Psoas muscle (tissue), 8 donors: ENCODE data around the gene PNMA6A. TPM values are rescaled to one million over a fixed set of nuclear protein-coding genes. Genes with fewer than 3 reads are reported as not detected.
"Not testable (repeated sequence)": the region's sequence is repeated elsewhere in the genome, so short reads cannot be mapped to it uniquely, and the experiment has no call there.

Source experiments
- ATAC-seq, 4 donors: fragments of 200-7000 bp; cut with Tn5 transposase; one replicate each; pipeline ENCODE4 v1.9.1; 2020; ENCODE audit warnings: moderate library complexity in 3 of 4, mild to moderate bottlenecking in 2 of 4
- DNase-seq, 2 donors: peaks; one replicate each; pipeline ENCODE4 v3.0.0-alpha.2; 2020
- H3K27ac ChIP-seq: fragments of 200-600 bp; one replicate; pipeline ENCODE4 v1.8.0; 2022
- H3K27me3 ChIP-seq, 3 donors: fragments of 200-600 bp in 1 of 3; one replicate each; pipeline versions ENCODE4 v1.6.1 to v1.8.0; 2013 to 2022; ENCODE audit warnings: low read length in 2 of 3, mild to moderate bottlenecking in 2 of 3, moderate library complexity in 1 of 3; ENCODE audit not compliant: insufficient read depth in 3 of 3
- H3K36me3 ChIP-seq, 2 donors: fragments of 200-600 bp in 1 of 2; one replicate each; pipeline versions ENCODE4 v1.6.1 to v1.8.0; 2013 to 2022; ENCODE audit warnings: low read depth in 1 of 2, mild to moderate bottlenecking in 1 of 2, moderate library complexity in 1 of 2; ENCODE audit not compliant: insufficient read depth in 1 of 2
- H3K4me1 ChIP-seq: fragments of 200-600 bp; one replicate; pipeline ENCODE4 v1.8.0; 2022
- H3K4me3 ChIP-seq: fragments of 200-600 bp; one replicate; pipeline ENCODE4 v1.8.0; 2022; ENCODE audit warnings: mild to moderate bottlenecking
- H3K9me3 ChIP-seq: fragments of 200-600 bp; one replicate; pipeline ENCODE4 v1.8.0; 2022
- WGBS, 3 donors: extraction: QIAGEN DNeasy Blood & Tissue Kit; methylation state at CpG; one replicate each; pipeline versions ENCODE4 v1.1.6 to v1.1.7; 2013; 5-methylcytosine and 5-hydroxymethylcytosine counted together
- intact Hi-C, 2 donors: fragments of 100-400 bp; cut with DNase I; formaldehyde crosslinking; loops; one replicate each; pipeline versions ENCODE4 v1.11.0 to v1.14.2; 2022
- polyA plus RNA-seq, 3 donors: library from polyadenylated mRNA; stranded (reverse); fragments of 200-250 nt; gene quantifications; one replicate each; pipeline ENCODE4 v1.2.3, GENCODE V29; 2013
- total RNA-seq, 4 donors: library from RNA; stranded (reverse); fragmentation: NEBNext Ultra II Directional in 2 of 4; extraction: Animal tissue kit (Norgen Biotek cat#: 25700) in 2 of 4; gene quantifications; one replicate each; pipeline versions ENCODE4 v1.2.1 to v1.2.4, GENCODE V29; 2021 to 2023
- donor health status: healthy with polysubstance abuse.
- donor health status: DM: no; HTN: no; CAD: no; lungs with moderate emphysema.
- donor health status: Bipolar disorder and iron deficiency.
- donor health status: healthy.
- donor health status: DM: yes; HTN: yes; CAD: no.
- donor health status: DM: no; HTN: no; CAD: no.
- donor health status: DM: no; HTN: no; CAD: no.
- donor health status: DM: yes; HTN: yes; CAD: no.

The PNMA6A gene
- total and polyA plus RNA-seq, 7 donors, result 0.09 to 1.3 (median 0.20) TPM

DNA sequence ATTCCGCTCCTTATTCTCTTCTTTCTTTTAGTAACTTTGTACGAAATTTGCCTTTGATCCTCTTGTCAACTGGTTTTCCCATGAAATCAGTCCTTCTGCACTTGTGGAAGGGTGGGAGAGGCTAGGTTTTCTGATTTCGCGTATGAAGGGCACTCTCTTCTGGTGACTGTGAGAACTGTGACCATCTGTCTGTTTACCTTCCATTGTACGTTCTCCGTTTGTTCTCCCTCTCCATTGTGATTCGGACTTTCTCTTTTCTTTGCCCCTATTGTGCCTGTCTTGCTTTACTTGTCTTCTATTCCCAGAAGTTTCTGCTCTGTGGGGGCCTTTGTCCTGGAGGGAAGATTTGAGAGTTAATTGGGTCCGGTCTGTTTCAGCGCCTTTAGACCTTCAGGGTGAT is 41.6 kb downstream of the PNMA6A start:
- H3K36me3 ChIP-seq, H3K27ac ChIP-seq, ATAC-seq, intact Hi-C loops, DNase-seq, H3K4me3 ChIP-seq, H3K4me1 ChIP-seq, H3K27me3 ChIP-seq, H3K9me3 ChIP-seq: not testable (repeated sequence)
- no CpG with 5 or more reads among the region's 9 CpGs for WGBS, 3 donors

DNA sequence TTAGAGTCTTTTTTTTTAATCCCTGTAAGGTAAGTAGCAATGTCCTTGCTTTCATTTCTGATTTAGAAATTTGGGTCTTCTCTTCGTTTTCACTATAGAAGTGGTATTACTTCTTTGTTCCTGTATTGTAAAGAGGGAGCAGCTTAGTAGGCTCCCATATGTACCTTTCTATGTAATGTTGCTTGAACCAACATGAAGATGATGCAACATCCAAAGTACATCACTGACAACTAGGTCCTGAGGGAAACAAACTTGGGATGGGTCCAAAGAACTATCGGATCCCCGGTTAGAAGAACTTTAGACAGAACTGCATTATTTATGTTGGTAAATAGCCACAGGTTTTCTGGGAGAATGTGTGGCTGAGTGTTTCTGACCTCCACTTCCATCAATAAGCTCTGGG is 45.5 kb downstream of the PNMA6A start:
- DNase-seq, H3K4me3 ChIP-seq, H3K9me3 ChIP-seq, H3K36me3 ChIP-seq, ATAC-seq, H3K27ac ChIP-seq, intact Hi-C loops, H3K4me1 ChIP-seq, H3K27me3 ChIP-seq: not testable (repeated sequence)
- WGBS, 3 donors, result no CpG with 5 or more reads among the region's 3 CpGs

DNA sequence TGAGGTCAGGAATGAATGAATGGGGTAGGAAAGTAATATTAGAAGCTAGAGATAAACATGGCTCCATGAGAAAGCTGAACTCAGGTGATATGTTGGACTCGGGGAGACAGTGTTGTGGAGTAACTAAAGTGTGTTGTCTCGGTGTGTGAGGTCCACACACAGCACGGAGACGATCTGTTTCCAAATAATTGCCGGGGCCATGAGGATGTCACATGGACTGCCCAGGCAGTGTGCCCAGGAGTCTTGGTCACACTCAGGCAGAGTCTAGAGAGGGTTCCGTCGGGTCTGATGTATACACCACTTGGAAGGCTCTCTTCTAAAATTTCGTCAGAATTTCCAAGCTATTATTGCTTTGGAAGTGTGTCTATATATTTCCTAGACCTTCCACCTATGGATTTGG is 48.0 kb downstream of the PNMA6A start:
- H3K4me1 ChIP-seq, H3K4me3 ChIP-seq, H3K27ac ChIP-seq, intact Hi-C loops, H3K9me3 ChIP-seq, H3K36me3 ChIP-seq, DNase-seq, H3K27me3 ChIP-seq, ATAC-seq: not testable (repeated sequence)
- no CpG with 5 or more reads among the region's 8 CpGs for WGBS, 3 donors

DNA sequence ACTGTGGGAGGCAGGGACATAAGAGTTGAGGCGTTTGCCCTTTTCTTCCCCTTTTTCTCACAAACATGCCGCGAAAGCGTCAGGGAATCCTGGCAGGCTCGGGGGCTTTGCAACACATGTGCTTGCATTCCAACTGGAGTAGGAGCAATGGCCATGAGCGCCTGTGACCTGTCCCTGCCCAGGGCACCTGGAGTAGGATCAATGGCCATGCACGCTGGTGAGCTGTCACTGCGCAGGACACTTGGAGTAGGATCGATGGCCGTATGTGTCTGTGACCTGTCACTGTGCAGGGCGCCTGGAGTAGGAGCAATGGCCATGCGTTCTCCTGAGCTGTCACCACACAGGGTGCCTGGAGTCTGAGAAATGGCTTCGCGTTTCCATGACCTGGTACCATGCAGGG is 51.2 kb downstream of the PNMA6A start:
- ATAC-seq, DNase-seq, intact Hi-C loops: not testable (repeated sequence)

More for the DNA sequence above, 51.2 kb downstream of the PNMA6A start:
- H3K9me3 ChIP-seq, H3K27ac ChIP-seq, H3K36me3 ChIP-seq, H3K4me1 ChIP-seq, H3K27me3 ChIP-seq, H3K4me3 ChIP-seq: not testable (repeated sequence)
- WGBS, 3 donors, result 43 to 82% methylated on average over 1 to 9 of the region's 14 CpGs; no CpG with 5 or more reads in 1 of the 3 donors

Other genes starting within 250 kb of the PNMA6A start
- 10 to 100 TPM in 3 of 4 donors, 1 to 10 TPM in 1; 9.2 to 15.0 (median 12.4) TPM for gene CETN2, start 241.7 kb upstream of the PNMA6A start, total RNA-seq
- gene CETN2, start 241.7 kb upstream of the PNMA6A start, polyA plus RNA-seq, result 10 to 100 TPM; 15.4 to 29.8 (median 16.2) TPM
- gene NSDHL, start 241.4 kb upstream of the PNMA6A start, total RNA-seq, result 1 to 10 TPM; 5.3 to 9.3 (median 7.5) TPM
- 10 to 100 TPM in 2 of 3 donors, 1 to 10 TPM in 1; 8.1 to 18.7 (median 11.5) TPM for gene NSDHL, start 241.4 kb upstream of the PNMA6A start, polyA plus RNA-seq
- gene ZNF185, start 174.4 kb upstream of the PNMA6A start, total RNA-seq, result 1 to 10 TPM; 1.3 to 1.5 (median 1.4) TPM
- gene ZNF185, start 174.4 kb upstream of the PNMA6A start, polyA plus RNA-seq, result 1 to 10 TPM in 1 of 3 donors, under 1 TPM in 2; 0.79 to 1.1 (median 0.79) TPM
- not detected for gene PNMA5, start 78.3 kb upstream of the PNMA6A start, total RNA-seq
- gene PNMA5, start 78.3 kb upstream of the PNMA6A start, polyA plus RNA-seq, result not detected
- under 1 TPM in 3 of 4 donors, not detected in 1; 0.10 to 0.69 (median 0.30) TPM for gene PNMA3, start 16.0 kb upstream of the PNMA6A start, total RNA-seq
- under 1 TPM; 0.03 to 0.04 (median 0.04) TPM for gene PNMA3, start 16.0 kb upstream of the PNMA6A start, polyA plus RNA-seq
- gene MAGEA1, start 106.8 kb downstream of the PNMA6A start, total RNA-seq, result not detected
- gene MAGEA1, start 106.8 kb downstream of the PNMA6A start, polyA plus RNA-seq, result not detected
- not detected for gene PNMA6F, start 249.3 kb downstream of the PNMA6A start, total RNA-seq
- not detected for gene PNMA6F, start 249.3 kb downstream of the PNMA6A start, polyA plus RNA-seq